ACHN (cell line): ENCODE data around the gene PPY.

Experiments
- DNase-seq: peaks from one replicate; pipeline ENCODE4 v3.0.0-alpha.2; 2015
- in situ Hi-C: cut with HindIII; loops from 2 replicates; pipeline ENCODE4 v1.10.0; 2017; ENCODE audit warnings: low sequenced_read_pairs, low pct_ligation_motif_present, low pct_unique_long_range_greater_than_20kb

The PPY gene

GRCh38 chr17:43891851-43892646, 50.2 kb downstream of the PPY start:
- DNase-seq, result no peak
- in situ Hi-C loops, result no loop called here
